SKM-1 treated with dmso at 0.1 percent for 144 hours (cell line): ENCODE measurements around the gene CEP164.

Source experiments
- DNase-seq: peaks from one replicate; lab custom pipeline; 2025; ENCODE audit not compliant: unreplicated experiment; lab: John Stamatoyannopoulos, UW

CEP164 gene

DNA sequence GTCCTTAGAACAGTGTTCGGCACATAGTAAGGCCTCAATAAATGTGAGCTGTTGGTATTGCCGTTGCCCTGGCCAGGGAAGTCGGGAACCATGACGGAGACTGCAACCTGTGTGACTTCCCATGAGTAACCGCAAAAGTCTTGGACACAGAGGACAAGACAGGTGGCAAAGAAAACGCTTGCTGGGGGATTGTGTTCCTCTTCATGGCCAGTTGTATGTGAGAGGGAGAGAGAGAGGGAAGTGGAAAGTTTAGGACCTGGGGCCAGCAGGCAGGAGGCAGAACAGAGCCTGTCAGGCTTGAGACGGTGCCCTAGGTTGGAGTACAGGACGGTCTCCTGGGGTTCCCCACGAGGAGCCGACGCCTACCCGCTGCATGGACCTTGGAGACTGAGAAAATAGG lies 90.2 kb downstream of the CEP164 start:
- no peak for DNase-seq

DNA sequence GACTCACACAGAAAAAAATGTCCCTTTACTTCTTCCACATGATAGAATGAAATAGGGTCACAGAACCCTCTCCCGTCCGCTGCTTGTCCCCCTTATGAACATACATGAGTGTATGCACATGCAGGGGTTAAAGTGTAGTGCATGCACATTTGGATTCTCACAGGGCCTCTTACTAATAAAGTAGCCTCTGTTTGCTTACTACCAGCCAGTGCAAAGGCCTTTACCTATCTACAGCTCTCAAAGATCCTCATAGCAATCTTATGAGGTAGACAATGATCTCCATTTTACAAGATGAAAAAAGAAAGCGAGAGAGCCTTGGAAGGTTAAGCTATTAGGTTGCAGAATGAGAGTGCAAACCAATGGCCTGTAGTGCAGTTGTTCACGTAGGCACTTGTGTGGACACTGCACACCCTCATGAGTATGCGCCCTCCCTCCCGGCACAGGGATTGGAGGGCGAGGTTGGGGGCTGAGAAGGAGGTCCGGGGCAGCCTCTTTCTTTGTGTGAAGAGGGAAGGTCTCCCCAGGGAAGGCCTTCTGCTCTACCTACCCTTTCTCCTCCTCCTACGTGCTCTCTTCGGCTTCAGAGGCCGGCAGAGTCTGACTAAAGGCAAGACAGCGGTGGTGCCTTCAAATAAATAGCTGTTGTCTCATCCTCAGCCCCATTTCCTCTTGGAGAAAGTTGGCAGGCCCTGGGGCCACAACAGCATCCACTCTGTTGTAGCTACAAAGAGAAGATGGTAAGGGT lies 91.3 kb downstream of the CEP164 start:
- DNase-seq = no peak

DNA sequence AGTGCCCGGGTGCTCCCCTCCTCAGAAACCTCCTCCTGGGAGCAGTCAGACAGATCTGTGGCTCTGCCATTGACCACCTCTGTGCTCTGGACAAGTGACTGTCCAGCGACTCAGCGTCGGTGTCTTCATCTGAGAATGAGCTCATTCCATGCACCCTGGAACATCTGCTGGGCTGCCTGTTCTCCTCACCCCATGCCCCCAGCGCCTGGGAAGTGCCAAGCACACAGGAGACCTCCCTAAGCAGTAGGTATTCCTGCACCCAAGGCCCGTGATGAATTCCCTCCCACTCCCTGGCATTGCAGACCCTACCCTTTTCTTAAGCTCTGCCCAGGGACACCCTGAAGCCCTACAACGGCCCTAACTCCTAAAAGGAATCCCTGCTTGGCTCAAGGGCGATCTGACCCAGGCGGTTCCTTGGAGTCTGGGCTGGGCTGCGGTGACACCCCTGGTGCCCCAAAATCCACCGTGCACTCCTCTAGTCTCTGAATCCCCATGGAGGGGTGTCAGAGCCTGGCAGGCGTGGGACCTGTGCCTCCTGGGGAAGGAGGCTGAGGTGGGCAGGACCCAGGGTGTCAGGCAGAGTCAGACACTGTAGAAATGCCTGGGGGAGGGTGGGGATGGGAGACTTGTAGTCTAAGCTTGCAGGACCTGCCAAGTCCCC lies 92.0 kb downstream of the CEP164 start:
- no peak for DNase-seq

DNA sequence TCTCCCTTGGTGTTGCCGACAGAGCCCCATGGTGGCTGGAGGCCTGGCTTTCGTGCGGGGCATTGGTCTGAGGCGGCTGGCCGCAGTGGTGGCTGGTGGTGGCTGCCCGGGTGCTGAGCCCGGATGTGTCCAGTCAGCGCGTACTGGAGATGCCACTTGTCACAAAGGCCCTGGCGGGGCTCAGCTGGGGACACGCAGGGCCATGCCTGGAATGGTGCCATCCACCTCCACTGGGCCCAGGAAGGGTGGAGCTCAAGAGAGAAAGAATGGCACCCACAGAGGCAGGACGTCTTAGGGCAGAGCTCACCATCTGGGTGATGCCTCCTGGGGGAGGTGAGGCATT lies 92.5 kb downstream of the CEP164 start:
- no peak for DNase-seq

DNA sequence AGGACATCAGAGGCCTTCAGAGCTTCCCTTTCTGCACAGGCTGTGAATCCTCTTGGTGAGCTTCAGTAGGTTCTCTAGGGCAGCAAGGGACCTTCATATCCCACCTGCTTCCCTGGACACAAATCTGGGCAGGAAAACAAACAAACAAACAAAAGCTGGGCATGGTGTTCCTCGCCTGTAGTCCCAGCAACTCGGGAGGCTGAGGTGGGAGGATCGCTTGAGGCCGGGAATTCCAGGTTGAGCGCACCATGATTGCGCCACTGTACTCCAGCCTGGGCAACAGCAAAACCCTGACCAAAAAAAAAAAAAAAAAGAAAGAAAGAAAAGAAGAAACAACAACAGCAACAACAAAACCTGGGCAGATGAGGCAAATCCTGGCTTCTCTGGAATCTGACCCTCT lies 92.9 kb downstream of the CEP164 start:
- DNase-seq = no peak

DNA sequence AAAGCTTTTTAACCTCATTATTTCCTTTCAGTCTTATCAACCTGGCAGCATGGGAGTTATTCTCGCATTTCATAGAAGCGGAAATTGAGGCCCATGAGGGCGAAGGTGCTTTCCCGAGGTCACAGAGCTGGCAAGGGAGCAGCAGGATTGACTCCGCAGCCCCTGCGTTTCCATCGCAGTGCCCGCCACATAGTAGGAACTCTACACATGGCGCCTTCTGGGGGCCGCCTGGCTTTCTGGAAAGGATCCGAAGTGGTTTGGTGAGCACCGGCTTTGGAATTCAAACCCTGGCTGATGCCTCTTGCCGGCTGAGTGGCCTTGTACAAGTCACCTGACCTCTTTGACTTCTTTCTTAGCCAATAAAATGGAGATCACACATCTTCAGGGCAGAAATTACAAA lies 93.4 kb downstream of the CEP164 start:
- no peak for DNase-seq

DNA sequence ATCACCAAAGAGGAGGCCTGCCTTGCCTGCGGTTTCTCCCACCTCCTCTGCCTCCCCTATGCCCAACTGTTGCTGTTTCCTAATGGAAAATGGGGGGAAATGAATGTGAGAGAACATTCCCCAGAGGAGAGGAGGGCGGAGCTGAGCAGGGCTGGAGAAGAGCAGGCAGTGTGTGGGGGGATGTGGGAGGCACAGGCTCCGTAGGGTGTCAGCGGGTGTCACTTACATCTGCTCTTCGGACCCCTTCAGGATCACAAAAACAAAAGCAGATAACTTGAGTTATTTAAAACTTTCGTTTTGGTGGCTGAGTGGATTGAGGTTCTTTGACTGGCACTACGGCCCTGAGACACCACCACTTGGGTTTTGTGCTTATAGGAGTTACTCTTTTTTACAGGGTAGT lies 93.8 kb downstream of the CEP164 start:
- no peak for DNase-seq

DNA sequence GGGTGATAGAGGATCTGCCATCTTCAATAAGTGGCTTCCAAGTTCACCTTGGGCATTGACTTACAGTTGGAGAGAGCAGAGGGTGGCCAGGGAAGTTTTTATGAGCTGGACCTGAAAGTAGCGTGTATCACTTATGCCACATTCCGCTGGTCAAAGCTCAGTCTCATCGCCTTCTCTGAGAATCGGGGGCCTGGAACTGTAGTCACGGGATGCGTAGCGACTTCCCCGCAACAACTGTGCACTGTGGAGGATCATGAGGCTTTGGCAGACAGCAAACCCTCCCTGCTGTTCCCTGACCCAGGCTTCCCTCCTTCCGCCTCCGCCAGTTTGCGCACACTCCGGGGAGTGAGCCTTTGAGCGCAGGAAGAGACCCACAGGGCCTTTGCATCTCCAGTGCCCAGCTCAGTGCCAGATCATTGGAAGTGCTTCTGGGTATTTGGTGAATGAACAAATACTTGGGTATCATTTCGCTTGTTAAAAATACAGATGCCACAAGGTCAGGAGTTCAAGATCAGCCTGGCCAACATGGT lies 95.5 kb downstream of the CEP164 start:
- DNase-seq = no peak

DNA sequence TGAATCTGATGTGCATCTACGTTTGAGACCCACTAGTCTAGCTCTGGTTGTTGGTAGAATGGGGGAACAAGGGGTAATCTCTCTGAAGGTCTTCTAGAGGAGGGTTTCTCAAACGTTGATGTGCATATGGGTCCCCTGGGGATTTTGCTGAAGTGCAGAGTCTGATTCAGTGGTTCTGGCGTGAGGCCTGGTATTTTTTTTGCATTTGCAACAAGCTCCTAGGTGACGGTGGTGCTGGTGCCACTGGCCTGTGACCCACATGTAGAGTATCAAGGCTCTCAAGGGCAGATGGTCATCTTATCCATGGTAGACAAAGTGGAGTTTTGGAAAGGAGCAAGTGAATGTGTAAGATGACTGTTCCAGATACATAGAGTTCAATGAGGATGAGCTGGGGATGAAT lies 97.1 kb downstream of the CEP164 start:
- no peak for DNase-seq

DNA sequence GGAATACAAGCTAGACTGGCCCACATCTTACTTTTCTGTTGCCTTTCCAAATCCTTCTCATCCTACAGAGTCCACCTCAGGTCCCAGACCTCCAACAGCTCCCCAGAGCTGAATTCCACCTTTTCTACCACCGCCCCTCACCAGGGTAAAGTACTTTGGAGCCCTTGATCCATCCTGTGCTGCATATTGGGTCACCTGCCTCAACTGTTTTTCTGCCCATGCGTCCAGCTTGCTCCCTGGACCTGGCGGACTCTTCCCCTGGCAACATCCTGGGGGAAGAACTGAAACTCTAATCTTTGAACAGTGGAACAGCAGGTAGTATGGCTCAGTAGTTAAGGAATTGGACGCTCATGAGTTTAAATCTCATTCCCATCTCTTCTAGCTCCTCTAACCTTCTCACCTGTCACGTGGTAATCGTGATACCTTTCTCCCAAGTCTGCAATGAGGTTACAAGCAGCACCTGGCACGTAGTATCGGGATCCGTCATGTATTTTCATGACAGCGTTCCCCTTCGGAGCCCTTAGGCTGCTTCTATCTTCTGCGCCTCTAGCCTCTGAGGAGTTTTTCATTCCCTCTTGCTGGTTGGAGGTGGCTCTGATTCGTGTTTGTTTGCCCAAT lies 98.1 kb downstream of the CEP164 start:
- DNase-seq = no peak

DNA sequence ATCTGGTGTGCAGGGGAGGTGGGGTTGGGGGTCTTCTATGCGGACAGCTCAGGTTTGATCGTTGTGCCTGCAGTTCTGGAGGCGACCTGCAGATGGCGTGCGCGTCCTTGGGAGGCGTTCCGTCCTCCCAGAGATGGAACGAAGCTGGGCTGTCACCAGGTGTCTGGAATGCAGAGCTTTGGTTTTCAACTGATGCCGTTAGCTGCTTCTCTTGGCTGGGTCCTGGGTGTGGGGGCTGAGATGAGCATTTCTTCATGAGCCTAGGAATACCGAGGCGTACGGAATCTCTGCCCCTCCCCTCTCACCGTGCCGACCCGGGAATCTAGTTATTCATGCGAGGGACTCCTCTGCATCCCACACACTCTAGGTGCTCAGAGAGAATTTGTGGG lies 98.6 kb downstream of the CEP164 start:
- peak; percentile 4 for DNase-seq

DNA sequence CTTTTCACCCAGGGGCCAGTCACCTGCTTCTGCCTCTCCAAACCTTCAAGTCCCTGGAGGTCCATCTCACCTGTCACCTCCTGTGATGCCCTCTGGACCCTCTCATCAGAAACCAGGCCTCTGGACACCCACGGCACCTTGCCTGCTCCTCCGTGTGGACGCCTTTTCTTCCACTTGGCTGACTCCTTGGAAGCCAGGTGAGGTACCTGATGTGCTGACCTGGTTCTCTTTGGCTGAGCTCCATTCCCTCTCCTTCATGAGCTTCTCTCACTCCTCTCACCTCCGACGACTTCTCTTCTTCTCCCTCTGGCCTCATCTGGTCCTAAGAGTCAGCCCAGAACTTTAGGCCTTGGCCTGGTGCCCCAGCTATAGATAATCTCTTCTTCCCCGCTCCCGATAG lies 99.3 kb downstream of the CEP164 start:
- no peak for DNase-seq

DNA sequence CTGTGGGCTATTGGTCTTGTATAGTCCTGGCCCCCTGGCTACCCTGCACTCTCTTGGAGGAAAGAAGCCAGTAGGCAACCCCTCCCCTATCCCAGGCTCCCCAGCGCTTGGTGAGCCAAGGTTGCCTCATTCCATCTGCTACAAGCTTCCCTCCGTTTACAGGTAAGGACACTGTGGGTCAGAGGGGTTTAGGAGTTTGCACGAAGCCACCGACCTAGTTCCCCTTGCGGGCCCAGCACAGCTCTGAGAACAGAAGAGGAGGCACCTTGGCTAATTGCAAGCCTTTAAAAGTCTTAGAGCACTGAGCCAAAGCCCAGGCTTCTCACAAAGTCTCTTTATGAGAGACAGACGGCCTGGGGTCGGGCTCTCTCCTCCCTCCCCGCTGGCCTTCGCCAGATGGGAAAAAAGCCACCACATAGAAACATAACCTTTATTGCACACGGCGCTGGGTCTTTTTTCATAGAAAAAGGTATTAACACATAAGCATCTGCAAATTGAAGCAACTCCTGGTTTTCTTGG lies 99.8 kb downstream of the CEP164 start:
- no peak for DNase-seq

DNA sequence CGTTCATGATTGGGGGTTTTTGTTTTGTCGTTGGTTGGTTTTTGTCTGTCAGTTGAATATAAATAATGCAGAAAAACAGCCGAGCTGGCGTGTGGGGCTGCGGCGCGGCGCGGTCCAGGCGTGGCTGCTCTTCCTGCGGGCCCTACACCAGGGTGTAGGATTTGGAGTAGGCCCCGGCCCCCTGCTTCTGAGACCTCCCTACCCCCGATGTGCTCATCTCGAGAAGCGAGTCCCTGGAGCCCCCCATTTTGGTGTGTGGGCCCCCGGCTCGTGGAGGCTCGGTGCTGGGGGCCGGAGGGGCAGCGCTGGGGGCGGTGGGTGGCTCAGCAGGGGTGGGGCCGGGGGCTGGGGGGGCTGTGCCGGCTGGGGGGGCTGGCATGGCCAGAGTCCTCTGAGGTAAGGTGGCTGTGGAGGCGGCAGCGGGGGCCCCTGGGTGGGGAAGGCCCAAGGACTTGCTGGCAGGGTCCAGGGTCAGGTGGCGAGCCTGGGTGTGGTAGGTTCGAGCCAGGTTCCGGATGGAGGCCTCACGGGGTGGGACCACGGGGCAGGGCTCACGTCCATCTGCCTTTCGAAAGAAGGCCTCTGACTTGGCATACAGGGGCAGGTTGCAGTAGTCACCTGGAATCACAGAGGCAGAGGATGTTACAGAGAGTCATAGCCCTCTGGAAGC lies 100.7 kb downstream of the CEP164 start:
- DNase-seq = no peak

DNA sequence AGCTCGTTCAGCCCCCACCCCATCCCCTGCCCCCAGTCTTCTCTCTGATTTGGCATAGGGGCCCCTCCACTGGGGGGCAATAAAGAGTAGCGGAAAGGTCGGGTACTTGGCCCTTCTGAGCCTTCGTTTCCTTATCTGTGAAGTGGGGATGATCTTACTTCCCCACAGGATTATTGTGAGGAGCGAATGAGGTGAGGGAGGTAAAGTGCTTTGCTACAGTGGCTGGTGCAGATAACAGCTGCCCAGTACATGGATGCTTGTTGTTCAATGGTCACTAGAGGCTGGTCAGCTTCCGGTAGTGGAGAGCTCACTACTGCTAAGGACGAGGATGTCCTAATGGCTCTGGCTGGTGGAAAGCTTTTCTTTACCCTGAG lies 101.2 kb downstream of the CEP164 start:
- no peak for DNase-seq

DNA sequence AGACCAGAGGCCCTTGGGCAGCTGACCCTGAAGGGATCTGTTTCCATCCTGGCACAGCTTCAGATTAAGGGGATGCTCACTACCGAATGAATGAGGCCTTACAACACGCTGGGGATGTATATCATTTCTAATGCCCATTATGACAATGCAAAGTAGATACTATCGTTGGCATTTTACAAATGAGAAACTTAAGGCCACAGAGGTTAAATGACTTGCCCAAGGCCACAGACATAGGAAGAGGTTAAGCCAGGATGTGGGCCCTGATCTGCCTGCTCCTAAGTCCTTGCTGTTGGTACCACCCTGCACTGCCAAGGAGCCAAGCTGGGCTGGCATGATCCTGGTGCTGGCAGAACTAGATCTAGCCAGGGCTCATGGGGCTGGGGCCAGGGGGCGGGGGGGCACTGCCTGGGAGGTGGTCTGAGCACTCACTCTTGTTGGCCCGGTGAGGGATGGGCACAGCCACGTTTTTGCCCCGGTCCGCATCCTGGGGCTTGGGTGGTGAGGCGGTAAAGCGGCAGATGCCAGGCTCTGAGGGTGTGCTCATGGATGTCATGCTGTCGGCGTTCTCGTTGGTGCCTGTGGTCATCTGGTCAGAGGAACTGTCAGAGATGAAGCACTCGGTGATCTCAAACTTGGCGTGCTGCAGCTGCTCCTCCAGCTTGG lies 102.8 kb downstream of the CEP164 start:
- no peak for DNase-seq

DNA sequence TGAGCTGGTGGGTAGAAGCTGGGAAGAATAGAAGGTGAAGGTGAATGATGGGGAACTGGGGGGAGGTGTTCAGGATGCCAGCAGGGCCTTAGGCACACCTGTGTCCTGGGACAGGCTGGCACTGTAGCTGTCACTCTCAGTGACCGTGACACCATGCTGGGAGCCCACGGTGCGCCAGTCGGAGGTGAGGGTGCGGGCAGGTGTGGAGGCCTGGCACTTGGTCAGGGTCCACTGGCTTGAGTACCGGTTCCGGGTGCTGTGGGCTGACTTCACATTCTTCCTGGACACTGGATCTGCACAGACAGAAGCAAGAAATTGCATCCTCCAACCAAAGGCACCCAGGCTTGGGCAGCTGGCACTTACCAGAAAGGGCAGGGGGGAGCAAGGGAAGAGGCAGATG lies 103.8 kb downstream of the CEP164 start:
- DNase-seq = no peak

DNA sequence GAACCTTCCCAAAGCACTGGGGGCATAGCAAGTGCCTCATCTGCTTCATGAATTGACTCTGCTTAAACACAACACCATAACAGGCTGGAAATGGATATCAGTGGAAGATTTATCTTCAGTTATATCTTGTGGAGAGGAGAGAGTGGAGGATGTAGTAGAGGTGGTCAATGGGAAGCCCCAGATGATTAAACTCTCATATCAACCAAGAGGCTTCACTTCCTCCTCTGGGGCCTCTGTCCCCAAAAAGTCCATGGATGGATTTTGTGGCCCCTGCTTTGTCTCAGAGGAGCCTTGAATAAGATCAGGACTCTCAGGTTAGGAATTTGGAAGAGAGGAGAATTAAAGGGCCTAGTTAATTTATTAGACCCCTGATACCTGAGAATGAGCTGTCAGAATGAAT lies 106.1 kb downstream of the CEP164 start:
- no peak for DNase-seq

DNA sequence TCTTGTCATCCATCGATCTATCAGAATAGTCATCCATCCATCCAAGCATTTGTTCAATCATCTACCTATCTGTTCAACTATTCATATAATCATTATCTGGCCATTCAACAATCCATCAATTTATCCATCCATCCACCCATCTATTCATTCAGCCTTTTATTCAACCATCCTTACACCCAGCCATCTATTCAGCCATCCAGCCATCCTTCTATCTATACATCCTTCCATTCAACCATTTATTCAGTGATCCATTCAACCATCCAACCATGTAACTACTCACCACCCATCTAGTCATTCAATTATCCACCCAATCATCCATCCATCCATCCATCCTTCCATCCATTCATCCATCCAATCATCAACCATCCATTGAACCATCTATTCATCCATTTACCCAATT lies 106.8 kb downstream of the CEP164 start:
- DNase-seq = no peak

DNA sequence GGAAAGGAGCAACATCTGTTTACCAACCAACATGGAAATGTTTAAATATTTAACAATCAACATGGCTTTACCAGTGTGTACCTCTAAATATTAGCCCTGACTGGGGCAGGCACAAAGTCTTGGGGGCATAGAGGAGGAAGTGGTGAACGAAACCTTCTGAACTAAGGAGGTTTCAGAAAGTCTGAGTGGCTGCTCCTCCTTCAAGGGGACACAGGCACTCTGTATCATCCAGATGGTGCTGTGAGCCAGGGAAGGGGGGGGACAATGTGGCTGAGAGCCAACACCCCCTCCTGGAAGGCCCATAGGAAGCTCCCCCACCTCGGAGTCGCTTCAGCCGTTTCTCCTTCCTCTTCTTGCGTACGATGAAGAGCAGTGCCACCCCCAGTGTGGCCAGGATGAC lies 107.7 kb downstream of the CEP164 start:
- DNase-seq = no peak
